Uterus (tissue), 4 donors: Measurements from ENCODE around the gene ZNF684. TPM values are rescaled to one million over a fixed set of nuclear protein-coding genes. Genes with fewer than 3 reads are reported as not detected.

Source experiments
- DNase-seq, 2 donors: peaks; one replicate each; pipeline ENCODE4 v3.0.0-alpha.2; 2019 to 2020
- H3K27ac ChIP-seq, 2 donors: fragments of 200-600 bp; sonication (generic); 1 replicate in 1 of 2; 2 replicates in 1 of 2; pipeline ENCODE4 v1.5.1; 2016 to 2018
- H3K27me3 ChIP-seq, 2 donors: fragments of 200-600 bp; sonication (generic); one replicate each; pipeline ENCODE4 v1.5.1; 2018 to 2019; ENCODE audit warnings: control low read depth in 1 of 2
- H3K36me3 ChIP-seq, 2 donors: fragments of 200-600 bp; sonication (generic); one replicate each; pipeline ENCODE4 v1.5.1; 2019; ENCODE audit warnings: control low read depth in 1 of 2
- H3K4me1 ChIP-seq, 2 donors: fragments of 200-600 bp; sonication (generic); one replicate each; pipeline ENCODE4 v1.5.1; 2018 to 2019; ENCODE audit warnings: control low read depth in 1 of 2
- H3K4me3 ChIP-seq, 2 donors: fragments of 200-600 bp; sonication (generic); 1 replicate in 1 of 2; 2 replicates in 1 of 2; pipeline ENCODE4 v1.5.1; 2018 to 2019; ENCODE audit warnings: mild to moderate bottlenecking in 1 of 2
- H3K9me3 ChIP-seq, 2 donors: fragments of 200-600 bp; sonication (generic); one replicate each; pipeline ENCODE4 v1.5.1; 2019; ENCODE audit warnings: control low read depth in 1 of 2
- CTCF ChIP-seq, 4 experiments: fragments of 200-600 bp in 2 of 4; fragments of 450-650 bp in 2 of 4; sonication (generic) in 2 of 4; IDR thresholded peaks; one replicate each; pipeline ENCODE4 v1.5.1; 2016 to 2019; ENCODE audit warnings: antibody characterized with exemption in 4 of 4, mild to moderate bottlenecking in 2 of 4, moderate library complexity in 1 of 4
- POLR2A ChIP-seq, 2 donors: fragments of 450-650 bp; IDR thresholded peaks; one replicate each; pipeline ENCODE4 v1.6.1; 2016; ENCODE audit warnings: antibody characterized with exemption in 2 of 2, mild to moderate bottlenecking in 1 of 2, moderate library complexity in 1 of 2
- intact Hi-C: fragments of 100-400 bp; cut with DNase I; formaldehyde crosslinking; loops from one replicate; pipeline ENCODE4 v1.15.1; 2023; ENCODE audit warnings: low total_unique reads
- small RNA-seq: library from RNA; depleted of rRNA; stranded (forward); fragments of <200 nt; gene quantifications from one replicate; pipeline ENCODE3, GENCODE V24; 2016
- total RNA-seq, 4 donors: library from RNA; depleted of rRNA in 3 of 4; stranded (reverse); fragments of >200 nt in 3 of 4; gene quantifications; one replicate each; pipeline versions ENCODE4 v1.1.0 to v1.2.4, GENCODE V29; 2014 to 2023
- donor health status: DM: yes; HTN: yes; CAD: no.

Gene ZNF684
- total RNA-seq, 4 donors from 2014 or later, result 2.7 to 11.8 (median 8.0) TPM

- intact Hi-C loops, result no loop called here
- no peak overlapping the region for H3K4me3 ChIP-seq
- H3K27me3 ChIP-seq, result no peaks in the 10 kb centered on the region
- H3K4me1 ChIP-seq, result no peaks in the 10 kb centered on the region
- no peak overlapping the region for H3K27ac ChIP-seq
- DNase-seq, result no peak
- H3K36me3 ChIP-seq, result no peaks in the 10 kb centered on the region
- H3K9me3 ChIP-seq, result no peaks in the 10 kb centered on the region
- TF ChIP-seq CTCF (IDR thresholded peaks at IDR 0.05) (no peak), POLR2A (IDR thresholded peaks at IDR 0.05) (no peak)
These were observed 62.2 kb downstream of the ZNF684 start for GRCh38 chr1:40593449-40594186.

- no peaks in the 10 kb centered on the region for H3K36me3 ChIP-seq
- H3K27me3 ChIP-seq, result no peaks in the 10 kb centered on the region
- no peak overlapping the region for H3K4me3 ChIP-seq
- H3K4me1 ChIP-seq, result no peaks in the 10 kb centered on the region
- H3K27ac ChIP-seq, result no peak overlapping the region
- TF ChIP-seq POLR2A (IDR thresholded peaks at IDR 0.05), result no peak
- TF ChIP-seq CTCF (IDR thresholded peaks at IDR 0.05), result no peak
- DNase-seq, result no peak
- H3K9me3 ChIP-seq, result no peaks in the 10 kb centered on the region
- intact Hi-C loops, result no loop called here
These were observed 62.7 kb downstream of the ZNF684 start for GRCh38 chr1:40594187-40594531.

- TF ChIP-seq CTCF (IDR thresholded peaks at IDR 0.05) (no peak), POLR2A (IDR thresholded peaks at IDR 0.05) (no peak)
- Histone ChIP-seq H3K36me3 (no peaks in the 10 kb centered on the region), H3K4me1 (no peaks in the 10 kb centered on the region), H3K27me3 (no peaks in the 10 kb centered on the region), H3K27ac (no peak overlapping the region), H3K4me3 (no peak overlapping the region), H3K9me3 (no peaks in the 10 kb centered on the region)
- intact Hi-C loops, result no loop called here
- DNase-seq, result no peak
These were observed 64.2 kb downstream of the ZNF684 start for GRCh38 chr1:40595623-40596022.

Small RNA genes within 50 kb of the gene (small RNA-seq; reads per million reads assigned to genes)
- not detected for gene AL356379.1

Other genes starting within 250 kb of the ZNF684 start
- gene COL9A2, start 214.4 kb upstream of the ZNF684 start, total RNA-seq, result 10 to 100 TPM in 1 of 4 donors, 1 to 10 TPM in 3; 2.0 to 27.0 (median 4.8) TPM
- 10 to 100 TPM; 11.1 to 24.8 (median 18.6) TPM for gene SMAP2, start 157.9 kb upstream of the ZNF684 start, total RNA-seq
- gene ZFP69B, start 81.2 kb upstream of the ZNF684 start, total RNA-seq, result 1 to 10 TPM in 2 of 4 donors, under 1 TPM in 1, not detected in 1; 0.88 to 7.7 (median 1.0) TPM
- gene ZFP69, start 54.3 kb upstream of the ZNF684 start, total RNA-seq, result 1 to 10 TPM in 2 of 4 donors, under 1 TPM in 1, not detected in 1; 0.26 to 9.0 (median 6.2) TPM
- 10 to 100 TPM in 1 of 4 donors, 1 to 10 TPM in 3; 5.3 to 22.6 (median 8.2) TPM for gene EXO5, start 22.9 kb upstream of the ZNF684 start, total RNA-seq
- 10 to 100 TPM in 1 of 4 donors, 1 to 10 TPM in 3; 1.8 to 14.0 (median 5.4) TPM for gene RIMS3, start 134.0 kb downstream of the ZNF684 start, total RNA-seq
- gene NFYC, start 160.1 kb downstream of the ZNF684 start, total RNA-seq, result 10 to 100 TPM; 31.8 to 63.3 (median 44.0) TPM